ENCODE results near the gene CAPN2. TPM values are rescaled to one million over a fixed set of nuclear protein-coding genes. Genes with fewer than 3 reads are reported as not detected.
"Not testable (repeated sequence)": the region's sequence is repeated elsewhere in the genome, so short reads cannot be mapped to it uniquely, and the experiment has no call there.

Gene CAPN2
- total RNA-seq, 1 experiment from 2014 or later, result 253 TPM

DNA sequence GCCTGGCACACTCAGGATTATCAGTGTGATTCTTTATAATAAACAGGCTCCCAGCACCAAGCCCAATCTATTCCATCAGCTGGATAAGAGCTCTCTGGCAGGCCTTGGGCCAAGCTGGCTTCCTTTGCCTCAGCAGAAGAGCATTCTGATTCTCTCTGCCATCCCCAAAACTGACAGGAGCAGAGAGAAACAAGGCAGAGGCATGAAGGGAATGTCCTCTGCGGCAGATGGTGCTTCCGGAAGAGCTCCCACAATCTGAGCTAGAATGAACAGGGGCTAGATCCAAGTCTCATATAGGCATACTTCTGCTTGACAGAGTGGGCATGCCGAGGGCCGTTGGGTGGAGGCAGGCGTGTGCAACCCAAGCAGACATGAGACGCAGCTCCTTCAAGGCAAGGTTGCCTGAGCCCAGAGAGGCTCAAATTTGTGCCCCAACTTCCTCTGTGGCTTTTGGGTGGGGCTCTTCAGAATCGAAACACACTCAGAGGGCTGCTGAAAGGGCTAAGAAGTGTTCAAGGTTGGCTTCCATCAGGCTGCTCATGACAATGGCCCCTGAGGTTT, 4.0 kb downstream of the CAPN2 start:
- no peak for DNase-seq (ENCODE audit: low read depth)

- no peak for DNase-seq (ENCODE audit: low read depth)
Measured at GRCh38 chr1:223717123-223717522, 4.8 kb downstream of the CAPN2 start.

GRCh38 chr1:223717695-223718363, 5.5 kb downstream of the CAPN2 start:
- peak; percentile 55 for DNase-seq (ENCODE audit: low read depth)

DNA sequence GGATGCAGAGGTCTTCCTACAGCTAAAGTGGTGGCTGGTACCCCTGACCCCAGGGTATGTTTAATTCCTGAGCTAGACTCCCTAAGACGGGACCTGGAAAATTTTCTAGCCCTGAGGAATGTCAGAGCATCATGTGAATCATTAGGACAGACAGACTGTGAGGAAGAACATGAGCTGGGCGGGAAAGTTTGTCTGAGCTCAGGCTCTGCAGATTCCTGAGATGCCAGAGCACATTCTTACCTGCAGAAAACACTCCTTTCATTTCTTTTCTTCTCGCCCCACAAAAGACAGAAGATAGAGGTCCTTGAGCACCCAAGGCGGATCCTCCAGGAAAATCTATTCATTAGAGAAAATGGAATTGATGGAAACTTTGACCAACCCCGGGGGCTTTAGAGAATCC, 6.5 kb downstream of the CAPN2 start:
- DNase-seq (ENCODE audit: low read depth), result peak; percentile 67

DNA sequence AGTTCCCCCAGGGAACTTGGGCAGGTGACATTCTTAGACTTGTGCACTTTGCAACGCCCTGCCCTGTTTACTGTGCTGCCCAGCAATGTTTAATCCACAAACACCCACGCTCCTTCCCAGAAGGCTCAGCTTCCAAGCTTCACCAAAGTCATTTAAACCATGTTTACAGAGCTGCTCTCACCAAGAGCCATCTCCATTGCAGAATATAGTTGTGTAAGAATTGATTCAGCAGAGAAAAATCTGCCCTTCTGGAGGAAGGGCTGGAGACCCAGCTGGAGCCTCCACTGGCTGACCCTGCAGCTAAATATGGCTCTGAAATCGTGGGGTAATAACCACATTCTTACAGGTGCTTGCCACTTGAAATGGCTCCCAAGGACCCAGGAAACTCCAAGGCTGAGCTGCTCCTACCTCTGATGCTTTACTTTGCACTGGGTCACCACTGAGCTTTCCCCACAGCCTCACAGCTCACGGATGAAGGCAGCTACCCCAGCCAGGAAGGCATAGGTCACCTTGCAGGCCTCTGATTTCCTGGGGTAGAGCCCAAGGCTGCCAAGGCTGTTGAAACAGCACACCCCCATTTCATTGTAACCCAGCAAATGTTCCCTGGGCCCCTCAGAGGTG, 8.7 kb downstream of the CAPN2 start:
- peak; percentile 75 for DNase-seq (ENCODE audit: low read depth)

DNA sequence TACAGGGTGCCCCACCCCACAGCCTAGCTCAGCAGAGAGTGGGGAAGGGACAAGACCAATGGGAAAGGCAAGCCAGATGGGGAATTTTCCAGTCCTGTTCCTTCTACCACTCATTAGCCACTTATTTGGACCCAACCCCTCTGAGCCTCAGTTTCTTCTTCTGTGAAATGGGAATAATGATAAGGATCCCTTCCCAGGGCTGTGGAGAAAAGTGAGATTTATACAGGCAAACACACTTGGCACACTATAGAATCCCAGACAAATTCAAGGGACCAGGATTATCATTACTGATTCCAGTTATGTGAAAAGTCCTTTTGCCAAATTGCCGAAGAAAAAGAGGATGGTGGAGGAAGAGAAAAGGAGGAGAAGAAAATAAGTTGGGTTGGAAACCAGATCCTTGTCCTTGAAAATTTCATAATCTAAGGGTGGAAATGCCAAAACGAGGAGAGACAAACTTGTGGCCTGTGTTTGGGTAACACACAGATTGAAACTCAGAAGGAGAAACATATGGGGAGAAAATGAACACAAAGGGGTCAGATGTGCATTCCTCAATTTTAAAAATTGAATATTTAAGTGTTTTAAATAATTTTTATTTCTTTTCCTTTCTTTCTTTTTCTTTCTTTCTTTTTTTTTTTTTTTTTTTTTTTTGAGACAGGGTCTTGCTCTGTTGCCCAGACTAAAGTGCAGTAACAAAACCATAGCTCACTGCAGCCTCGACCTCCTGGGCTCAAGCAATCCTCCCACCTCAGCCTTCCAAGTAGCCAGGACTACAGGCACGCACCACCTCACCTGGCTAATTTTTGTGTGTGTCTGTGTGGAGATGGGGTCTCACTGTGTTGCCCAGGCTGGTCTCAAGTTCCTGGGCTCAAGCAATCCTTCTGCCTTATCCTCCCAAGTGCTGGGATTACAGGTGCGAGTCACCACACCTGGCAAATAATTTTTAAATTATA, 9.6 kb downstream of the CAPN2 start:
- DNase-seq (ENCODE audit: low read depth), result no peak

GRCh38 chr1:223723351-223723904, 11.1 kb downstream of the CAPN2 start:
- no peak for DNase-seq (ENCODE audit: low read depth)

- no peak for DNase-seq (ENCODE audit: low read depth)
Measured at GRCh38 chr1:223724376-223724775, 12.0 kb downstream of the CAPN2 start.

- no peak for DNase-seq (ENCODE audit: low read depth)
Measured at GRCh38 chr1:223725578-223725977, 13.2 kb downstream of the CAPN2 start.

DNA sequence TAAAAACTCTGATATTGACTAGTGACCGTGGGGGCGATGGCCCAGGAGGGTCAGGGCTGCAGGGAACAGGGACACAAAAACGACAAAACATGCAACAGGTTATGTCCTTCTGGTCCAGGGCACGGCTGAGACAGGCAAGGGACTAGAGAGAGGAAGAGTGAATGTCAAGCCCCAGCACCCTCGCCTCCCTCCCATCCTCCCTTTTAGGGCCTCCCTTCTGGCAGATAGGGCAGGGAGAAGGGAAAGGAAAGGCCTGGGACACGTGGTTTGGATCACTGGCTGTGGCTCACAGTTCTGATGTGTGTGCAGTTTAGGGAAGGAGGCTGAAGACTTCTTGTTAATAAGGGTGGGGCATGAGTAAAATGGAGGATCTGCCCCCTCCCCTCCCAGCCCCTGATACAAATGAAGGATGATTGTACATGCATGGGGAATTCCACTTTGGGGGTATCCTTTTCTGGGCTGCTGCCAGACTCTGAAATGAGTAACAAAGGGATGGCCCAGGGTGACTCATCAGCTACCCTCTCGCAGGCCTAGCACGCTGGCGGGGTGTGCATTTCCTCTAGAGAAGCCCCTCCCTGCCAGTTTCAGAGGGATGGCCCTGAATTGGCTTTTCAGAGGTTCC, 14.2 kb downstream of the CAPN2 start:
- peak; percentile 97 for DNase-seq (ENCODE audit: low read depth)

GRCh38 chr1:223727541-223727940, 15.2 kb downstream of the CAPN2 start:
- DNase-seq (ENCODE audit: low read depth), result no peak

- DNase-seq (ENCODE audit: low read depth), result no peak
Measured at GRCh38 chr1:223729906-223730305, 17.6 kb downstream of the CAPN2 start.

DNA sequence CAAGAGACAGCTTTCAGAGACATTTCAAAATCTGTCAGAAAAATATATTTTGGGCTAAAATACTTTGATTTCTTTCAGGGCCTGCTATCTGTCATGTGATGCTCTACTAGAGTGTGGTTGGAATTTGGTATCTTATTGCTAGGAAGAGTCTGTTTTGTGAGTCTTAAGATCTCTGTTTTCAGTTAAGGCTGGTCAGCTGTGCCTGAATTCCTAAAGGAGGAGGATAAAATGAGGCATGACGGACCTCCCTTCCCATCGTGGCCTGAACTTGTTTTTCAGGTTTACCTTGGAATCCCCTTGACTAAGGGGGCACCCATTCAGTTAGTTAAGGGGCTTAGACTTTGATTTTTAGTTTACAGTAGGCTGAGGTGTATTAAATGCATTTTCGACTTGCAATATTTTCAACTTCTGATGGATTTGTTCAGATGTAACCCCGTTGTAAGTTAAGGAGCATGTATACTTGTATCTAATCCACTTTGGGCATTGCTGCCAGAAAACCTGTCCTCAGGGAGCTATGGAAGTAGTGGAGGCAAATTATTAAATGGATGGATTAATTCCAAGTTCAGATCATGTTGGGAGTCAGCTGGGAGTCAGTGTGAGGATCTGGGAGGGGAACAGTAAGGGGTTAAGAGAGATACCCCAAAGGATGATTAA, 18.3 kb downstream of the CAPN2 start:
- DNase-seq (ENCODE audit: low read depth), result no peak

GRCh38 chr1:223731133-223731770, 18.9 kb downstream of the CAPN2 start:
- no peak for DNase-seq (ENCODE audit: low read depth)

GRCh38 chr1:223732993-223733798, 20.9 kb downstream of the CAPN2 start:
- no peak for DNase-seq (ENCODE audit: low read depth)

DNA sequence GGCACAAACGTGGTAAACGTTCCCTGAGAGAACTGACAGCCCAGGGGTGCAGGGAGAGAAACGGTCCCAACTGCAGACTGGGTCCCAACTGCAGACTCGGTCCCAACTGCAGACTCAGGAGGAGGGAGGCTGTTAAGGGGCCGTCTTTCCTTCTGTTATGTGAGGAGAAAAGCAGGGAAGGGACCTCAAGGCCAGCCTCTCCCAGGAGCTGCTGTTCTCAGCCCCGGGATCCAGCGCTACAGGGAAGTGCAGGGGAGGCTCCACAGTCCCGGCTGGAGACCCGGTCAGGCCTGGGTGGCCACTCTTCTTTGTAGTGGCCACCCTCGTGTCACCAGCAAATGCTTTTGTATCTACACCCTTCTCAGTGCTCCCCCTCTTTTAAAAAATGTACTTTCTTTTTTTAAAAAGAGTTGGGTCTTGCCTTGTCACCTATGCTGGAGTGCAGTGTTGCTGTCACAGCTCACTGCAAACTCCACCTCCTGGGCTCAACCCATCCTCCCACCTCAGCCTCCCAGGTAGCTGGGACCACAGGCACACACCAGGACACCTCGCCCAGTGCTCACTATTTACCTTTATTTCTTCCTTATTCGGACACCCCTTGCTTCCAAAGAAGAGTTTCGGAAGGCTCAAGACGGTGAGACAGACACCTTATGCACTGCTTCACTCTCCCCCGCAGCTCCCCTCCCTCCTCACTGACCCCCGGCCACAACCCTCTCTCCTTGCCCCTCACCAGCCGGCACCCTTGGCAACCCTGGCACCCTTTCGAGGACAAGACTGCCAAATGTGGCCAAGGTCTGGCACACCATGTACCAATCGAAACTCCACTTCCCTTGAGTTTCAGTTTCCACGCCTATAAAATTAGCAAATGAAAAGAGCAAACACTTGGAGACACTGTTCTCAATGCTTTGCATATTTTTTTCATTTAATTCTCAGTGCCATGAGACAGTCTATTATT, 21.8 kb downstream of the CAPN2 start:
- DNase-seq (ENCODE audit: low read depth), result no peak

GRCh38 chr1:223736638-223737037, 24.3 kb downstream of the CAPN2 start:
- DNase-seq (ENCODE audit: low read depth), result not testable (repeated sequence)

DNA sequence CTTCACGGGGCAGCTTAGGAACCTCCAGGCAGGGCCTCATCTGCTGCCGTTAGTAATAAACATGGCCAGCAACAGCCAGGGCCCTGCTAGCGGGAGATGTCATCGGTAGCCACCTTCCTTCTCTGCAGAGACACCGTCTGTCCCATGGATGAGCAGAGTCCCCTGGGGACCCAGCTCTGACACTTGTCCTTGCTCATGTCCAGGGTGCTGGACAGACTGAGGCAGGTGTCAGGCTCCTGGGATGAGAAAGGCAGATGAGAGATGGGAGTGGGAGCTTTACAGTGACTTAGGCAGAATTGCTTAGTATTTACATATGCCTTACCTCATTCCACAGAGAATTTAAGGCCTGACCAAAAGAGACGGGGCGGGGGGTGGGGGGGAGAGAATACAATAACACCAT, 25.0 kb downstream of the CAPN2 start:
- DNase-seq (ENCODE audit: low read depth), result no peak
